Liver (tissue), 9 donors: ENCODE measurements around the gene TBC1D1. TPM values are rescaled to one million over a fixed set of nuclear protein-coding genes. Genes with fewer than 3 reads are reported as not detected.

Experiments used
- DNase-seq: peaks from one replicate; pipeline ENCODE4 v3.0.0-alpha.2; 2017; ENCODE audit warnings: low spot score
- H3K27ac ChIP-seq, 2 donors: one replicate each; pipeline ENCODE4 v1.7.0; 2013; ENCODE audit warnings: inconsistent platforms in 2 of 2, low read length in 2 of 2, control low read depth in 1 of 2, low read depth in 1 of 2, mild to moderate bottlenecking in 1 of 2
- H3K27me3 ChIP-seq, 4 donors: one replicate each; pipeline versions ENCODE4 v1.6.1 to v1.7.0; 2013; ENCODE audit warnings: low read length in 3 of 4, inconsistent platforms in 1 of 4, mild to moderate bottlenecking in 1 of 4, moderate library complexity in 1 of 4; ENCODE audit not compliant: control insufficient read depth in 4 of 4, insufficient read depth in 4 of 4
- H3K36me3 ChIP-seq, 4 donors: one replicate each; pipeline versions ENCODE4 v1.6.1 to v1.7.0; 2013; ENCODE audit warnings: low read length in 3 of 4, mild to moderate bottlenecking in 3 of 4, low read depth in 1 of 4, moderate library complexity in 1 of 4; ENCODE audit not compliant: control insufficient read depth in 4 of 4, insufficient read depth in 3 of 4
- H3K4me1 ChIP-seq, 4 donors: one replicate each; pipeline versions ENCODE4 v1.6.1 to v1.7.0; 2013; ENCODE audit warnings: low read length in 3 of 4, mild to moderate bottlenecking in 3 of 4, moderate library complexity in 1 of 4; ENCODE audit not compliant: control insufficient read depth in 4 of 4, insufficient read depth in 4 of 4
- H3K4me3 ChIP-seq, 3 donors: one replicate each; pipeline versions ENCODE4 v1.6.1 to v1.7.0; 2013; ENCODE audit warnings: low read length in 3 of 3, control low read depth in 1 of 3, low read depth in 1 of 3, mild to moderate bottlenecking in 1 of 3
- H3K9ac ChIP-seq, 2 donors: one replicate each; pipeline ENCODE4 v1.7.0; 2013; ENCODE audit warnings: low read length in 2 of 2, mild to moderate bottlenecking in 2 of 2, moderate library complexity in 2 of 2, control low read depth in 1 of 2, low read depth in 1 of 2
- H3K9me3 ChIP-seq, 4 donors: one replicate each; pipeline versions ENCODE4 v1.6.1 to v1.7.0; 2013; ENCODE audit warnings: low read length in 3 of 4; ENCODE audit not compliant: control insufficient read depth in 4 of 4
- CTCF ChIP-seq: fragments of 150-350 bp; IDR thresholded peaks from 2 replicates; pipeline ENCODE4 v1.5.1; 2017; ENCODE audit warnings: improper control_type of control experiment, low read depth, low read length; ENCODE audit not compliant: missing input control
- EGR1 ChIP-seq, 2 donors: IDR thresholded peaks; 2 replicates each; pipeline ENCODE4 v1.6.1; 2016 to 2018; ENCODE audit warnings: antibody characterized with exemption in 2 of 2, low read depth in 2 of 2
- FOXA1 ChIP-seq: IDR thresholded peaks from 2 replicates; pipeline ENCODE4 v1.6.1; 2016; ENCODE audit warnings: antibody characterized with exemption
- GABPA ChIP-seq, 2 donors: IDR thresholded peaks in 1 of 2; conservative IDR thresholded peaks in 1 of 2; 2 replicates each; pipeline ENCODE4 v1.6.1; 2016; ENCODE audit warnings: antibody characterized with exemption in 2 of 2, mild to moderate bottlenecking in 1 of 2, moderate library complexity in 1 of 2
- HNF4A ChIP-seq, 2 donors: conservative IDR thresholded peaks; 2 replicates each; pipeline ENCODE4 v1.6.1; 2016; ENCODE audit warnings: antibody characterized with exemption in 2 of 2, mild to moderate bottlenecking in 2 of 2
- HNF4G ChIP-seq: IDR thresholded peaks from 2 replicates; pipeline ENCODE4 v1.6.1; 2016; ENCODE audit warnings: antibody characterized with exemption
- JUND ChIP-seq, 2 donors: IDR thresholded peaks; 2 replicates each; pipeline ENCODE4 v1.6.1; 2016; ENCODE audit warnings: antibody characterized with exemption in 2 of 2
- NR2F2 ChIP-seq: IDR thresholded peaks from 2 replicates; pipeline ENCODE4 v1.6.1; 2016; ENCODE audit warnings: antibody characterized with exemption
- RAD21 ChIP-seq, 2 donors: IDR thresholded peaks; 2 replicates each; pipeline ENCODE4 v1.6.1; 2016; ENCODE audit warnings: antibody characterized with exemption in 2 of 2, mild to moderate bottlenecking in 2 of 2
- REST ChIP-seq: IDR thresholded peaks from 2 replicates; pipeline ENCODE4 v1.6.1; 2016; ENCODE audit warnings: antibody characterized with exemption, mild to moderate bottlenecking
- RXRA ChIP-seq, 2 donors: IDR thresholded peaks; 2 replicates each; pipeline ENCODE4 v1.6.1; 2017 to 2018; ENCODE audit warnings: antibody characterized with exemption in 2 of 2, mild to moderate bottlenecking in 1 of 2
- SP1 ChIP-seq: IDR thresholded peaks from 2 replicates; pipeline ENCODE4 v1.6.1; 2018; ENCODE audit warnings: antibody characterized with exemption, mild to moderate bottlenecking
- TAF1 ChIP-seq: conservative IDR thresholded peaks from 2 replicates; pipeline ENCODE4 v1.6.1; 2016; ENCODE audit warnings: antibody characterized with exemption, mild to moderate bottlenecking
- YY1 ChIP-seq: IDR thresholded peaks from 2 replicates; pipeline ENCODE4 v1.6.1; 2016; ENCODE audit warnings: antibody characterized with exemption, mild to moderate bottlenecking
- WGBS: extraction: QIAGEN DNeasy Blood & Tissue Kit; methylation state at CpG from one replicate; pipeline ENCODE4 v1.1.7; 2013; 5-methylcytosine and 5-hydroxymethylcytosine counted together
- polyA plus RNA-seq, 2 donors: library from polyadenylated mRNA; stranded (reverse) in 1 of 2; unstranded in 1 of 2; fragments of 200-250 nt in 1 of 2; fragments of >200 nt in 1 of 2; fragmentation: Nextera tagmentation in 1 of 2; extraction: Ambion mirVana in 1 of 2; gene quantifications; one replicate each; pipeline versions ENCODE4 v1.2.1 to v1.2.3, GENCODE V29; 2013 to 2015
- total RNA-seq, 2 donors: library from RNA; depleted of rRNA; stranded (reverse); fragments of >200 nt; gene quantifications; one replicate each; pipeline ENCODE4 v1.2.3, GENCODE V29; 2014
- TF ChIP-seq, protein P1 (sequence below): IDR thresholded peaks from 2 replicates; pipeline ENCODE4 v1.6.1; 2016; ENCODE audit warnings: antibody characterized with exemption
- TF ChIP-seq, protein P2 (sequence below): IDR thresholded peaks from 2 replicates; pipeline ENCODE4 v1.6.1; 2016; ENCODE audit warnings: antibody characterized with exemption
- TF ChIP-seq, protein P3 (sequence below): IDR thresholded peaks from 2 replicates; pipeline ENCODE4 v1.6.1; 2016; ENCODE audit warnings: antibody characterized with exemption
- donor health status: healthy.
- donor health status: healthy.
- donor health status: healthy.
- donor health status: healthy.
- donor health status: healthy.

Gene TBC1D1
- total and polyA plus RNA-seq, 4 donors, result 15.6 to 41.4 (median 20.9) TPM

DNA sequence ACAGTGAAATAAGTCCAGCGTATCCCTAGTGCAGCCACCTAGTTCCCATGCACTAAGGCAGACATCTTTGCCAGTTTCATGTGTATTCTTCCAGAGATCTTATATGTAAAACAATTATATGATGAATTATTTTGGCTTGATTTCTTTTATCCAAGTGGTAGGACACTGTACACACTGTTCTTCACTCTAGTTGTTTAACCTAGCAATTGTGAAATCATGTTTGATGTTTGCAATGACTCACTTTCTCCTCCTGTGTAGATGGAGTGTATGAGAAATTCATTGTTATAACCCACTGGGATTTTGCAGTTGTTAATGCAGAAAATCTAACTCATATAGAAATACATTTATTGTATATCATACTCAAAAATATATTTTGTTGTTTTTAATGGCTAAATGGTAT lies 17.5 kb upstream of the TBC1D1 start (continued):
- TF ChIP-seq CTCF, result no peak
- no peak for TF ChIP-seq GABPA (IDR thresholded peaks at IDR 0.05 in 1 of 2, conservative IDR thresholded peaks at IDR 0.05 in 1 of 2)

DNA sequence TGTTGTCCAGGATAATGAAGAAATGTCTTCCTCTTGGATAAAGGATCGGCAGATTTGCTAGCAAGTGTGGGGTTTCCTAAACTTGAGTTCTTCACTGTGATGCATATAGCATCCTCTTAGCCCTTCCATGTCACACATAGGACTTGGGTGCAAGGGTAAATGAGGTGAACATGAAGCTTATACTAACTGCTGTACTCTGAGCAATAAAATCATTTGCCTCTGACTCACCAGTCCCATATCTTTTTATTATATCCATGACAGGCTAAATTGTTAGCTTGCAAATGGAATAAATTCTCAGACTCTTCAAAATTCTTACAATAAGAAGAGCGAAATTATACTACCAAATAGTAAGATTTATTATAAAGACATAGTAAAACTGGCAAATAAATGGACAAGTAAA lies 14.7 kb upstream of the TBC1D1 start:
- DNase-seq, result no peak
- no peaks in the 10 kb centered on the region for H3K36me3 ChIP-seq
- no peaks in the 10 kb centered on the region for H3K9me3 ChIP-seq
- 88% methylated on average over 2 of the region's 2 CpGs for WGBS
- H3K27ac ChIP-seq, result no peak overlapping the region
- no peak overlapping the region for H3K4me3 ChIP-seq
- peaks cover 0 to 11% (median 4%) of the 10 kb centered on the region in 4 donors for H3K4me1 ChIP-seq
- TF ChIP-seq CTCF (no peak), HNF4G (no peak), TAF1 (no peak), NR2F2 (no peak), RXRA (IDR thresholded peaks at IDR 0.05) (no peak), EGR1 (IDR thresholded peaks at IDR 0.05; ENCODE audit: low read depth in 2 of 2) (no peak), HNF4A (conservative IDR thresholded peaks at IDR 0.05) (no peak), JUND (IDR thresholded peaks at IDR 0.05) (no peak), GABPA (IDR thresholded peaks at IDR 0.05 in 1 of 2, conservative IDR thresholded peaks at IDR 0.05 in 1 of 2) (no peak), YY1 (no peak), REST (no peak), FOXA1 (no peak), SP1 (no peak)
- H3K9ac ChIP-seq, result no peak overlapping the region
- H3K27me3 ChIP-seq, result no peaks in the 10 kb centered on the region

DNA sequence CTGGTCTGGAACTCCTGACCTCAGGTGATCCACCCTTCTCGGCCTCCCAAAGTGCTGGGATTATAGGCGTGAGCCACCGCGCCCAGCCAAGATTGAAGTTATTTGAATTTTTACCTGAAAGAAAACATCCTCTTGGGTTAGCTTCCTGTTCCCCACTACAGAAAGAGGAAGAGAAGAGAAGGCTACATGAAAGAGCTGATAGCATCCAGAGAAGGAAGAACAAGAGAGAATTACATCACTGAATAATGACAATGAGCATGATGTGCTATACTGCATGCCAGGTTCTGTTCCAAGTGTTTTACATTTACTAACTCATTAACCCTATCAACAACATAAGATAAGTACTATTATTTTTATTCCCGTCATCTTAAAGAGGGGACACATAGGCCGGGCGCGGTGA lies 11.5 kb upstream of the TBC1D1 start:
- H3K9me3 ChIP-seq, result no peaks in the 10 kb centered on the region
- no peak overlapping the region for H3K9ac ChIP-seq
- 92% methylated on average over 8 of the region's 8 CpGs for WGBS
- H3K4me3 ChIP-seq, result no peak overlapping the region
- no peaks in the 10 kb centered on the region for H3K36me3 ChIP-seq
- H3K4me1 ChIP-seq, result peaks cover 0 to 4% (median 0%) of the 10 kb centered on the region in 4 donors
- H3K27me3 ChIP-seq, result no peaks in the 10 kb centered on the region
- no peak for DNase-seq
- H3K27ac ChIP-seq, result no peak overlapping the region
- TF ChIP-seq FOXA1 (no peak), EGR1 (IDR thresholded peaks at IDR 0.05; ENCODE audit: low read depth in 2 of 2) (no peak), HNF4A (conservative IDR thresholded peaks at IDR 0.05) (no peak), NR2F2 (no peak), HNF4G (no peak), REST (no peak), RAD21 (IDR thresholded peaks at IDR 0.05) (no peak)
- TF ChIP-seq, protein P1, sequence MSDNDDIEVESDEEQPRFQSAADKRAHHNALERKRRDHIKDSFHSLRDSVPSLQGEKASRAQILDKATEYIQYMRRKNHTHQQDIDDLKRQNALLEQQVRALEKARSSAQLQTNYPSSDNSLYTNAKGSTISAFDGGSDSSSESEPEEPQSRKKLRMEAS, result no peak
- TF ChIP-seq, protein P2, sequence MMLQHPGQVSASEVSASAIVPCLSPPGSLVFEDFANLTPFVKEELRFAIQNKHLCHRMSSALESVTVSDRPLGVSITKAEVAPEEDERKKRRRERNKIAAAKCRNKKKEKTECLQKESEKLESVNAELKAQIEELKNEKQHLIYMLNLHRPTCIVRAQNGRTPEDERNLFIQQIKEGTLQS, result no peak
- TF ChIP-seq, protein P3, sequence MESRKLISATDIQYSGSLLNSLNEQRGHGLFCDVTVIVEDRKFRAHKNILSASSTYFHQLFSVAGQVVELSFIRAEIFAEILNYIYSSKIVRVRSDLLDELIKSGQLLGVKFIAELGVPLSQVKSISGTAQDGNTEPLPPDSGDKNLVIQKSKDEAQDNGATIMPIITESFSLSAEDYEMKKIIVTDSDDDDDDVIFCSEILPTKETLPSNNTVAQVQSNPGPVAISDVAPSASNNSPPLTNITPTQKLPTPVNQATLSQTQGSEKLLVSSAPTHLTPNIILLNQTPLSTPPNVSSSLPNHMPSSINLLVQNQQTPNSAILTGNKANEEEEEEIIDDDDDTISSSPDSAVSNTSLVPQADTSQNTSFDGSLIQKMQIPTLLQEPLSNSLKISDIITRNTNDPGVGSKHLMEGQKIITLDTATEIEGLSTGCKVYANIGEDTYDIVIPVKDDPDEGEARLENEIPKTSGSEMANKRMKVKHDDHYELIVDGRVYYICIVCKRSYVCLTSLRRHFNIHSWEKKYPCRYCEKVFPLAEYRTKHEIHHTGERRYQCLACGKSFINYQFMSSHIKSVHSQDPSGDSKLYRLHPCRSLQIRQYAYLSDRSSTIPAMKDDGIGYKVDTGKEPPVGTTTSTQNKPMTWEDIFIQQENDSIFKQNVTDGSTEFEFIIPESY, result no peak
